ENCODE measurements around the gene DYSF.

DYSF gene

DNA sequence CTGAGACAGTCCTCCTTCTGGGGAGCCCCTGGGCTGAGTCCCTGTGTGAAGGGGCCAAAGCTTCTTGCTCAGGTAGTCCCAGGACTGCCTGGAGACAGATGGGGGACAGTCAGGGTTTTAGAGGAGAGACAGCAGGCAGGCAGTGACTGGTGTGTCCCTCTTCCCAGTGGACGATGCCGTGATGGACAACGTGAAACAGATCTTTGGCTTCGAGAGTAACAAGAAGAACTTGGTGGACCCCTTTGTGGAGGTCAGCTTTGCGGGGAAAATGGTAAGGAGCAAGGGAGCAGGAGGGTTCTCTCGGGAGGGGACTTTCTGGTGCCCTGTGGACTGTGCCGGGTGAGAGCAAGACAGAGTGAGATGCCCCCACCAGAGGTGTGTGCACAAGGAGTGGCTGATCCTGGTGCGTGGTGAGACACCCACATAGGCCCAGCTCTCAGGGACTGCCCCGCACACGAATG is 74.8 kb downstream of the DYSF start:
- Histone ChIP-seq H3K4me3 (ENCODE audit: low read depth, low read length) (no peak overlapping the region), H3K9ac (ENCODE audit: low read depth, low read length) (no peak overlapping the region), H3K4me1 (ENCODE audit: control insufficient read depth, insufficient read depth, low read length) (peaks cover 14% of the 10 kb centered on the region), H3K27me3 (ENCODE audit: control insufficient read depth, insufficient read depth, low read length) (no peaks in the 10 kb centered on the region), H3K9me3 (ENCODE audit: control insufficient read depth, insufficient read depth, low read length) (no peaks in the 10 kb centered on the region), H3K36me3 (ENCODE audit: control insufficient read depth, insufficient read depth, low read length) (no peaks in the 10 kb centered on the region)

DNA sequence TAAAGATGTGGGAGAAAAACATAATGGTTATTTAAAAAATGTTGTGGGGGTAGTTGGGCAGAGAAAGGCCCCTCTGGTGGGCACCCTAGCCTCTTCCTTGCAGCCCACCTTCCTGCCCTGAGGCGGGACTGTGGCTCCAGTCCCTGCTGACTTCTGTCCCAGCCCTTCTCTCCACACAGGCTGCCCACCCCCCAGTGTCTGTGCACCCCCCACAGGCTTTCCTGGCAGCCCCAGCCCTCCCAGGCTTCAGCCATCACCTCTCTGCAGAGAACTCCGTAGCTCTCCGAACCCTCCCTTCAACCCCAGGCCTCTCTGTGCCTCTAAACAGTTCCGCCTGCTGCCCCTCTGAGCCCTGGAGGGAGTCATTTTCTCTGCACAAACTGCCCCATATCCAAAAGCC is 75.4 kb downstream of the DYSF start:
- Histone ChIP-seq H3K9ac (ENCODE audit: low read depth, low read length) (no peak overlapping the region), H3K9me3 (ENCODE audit: control insufficient read depth, insufficient read depth, low read length) (no peaks in the 10 kb centered on the region), H3K36me3 (ENCODE audit: control insufficient read depth, insufficient read depth, low read length) (no peaks in the 10 kb centered on the region), H3K4me1 (ENCODE audit: control insufficient read depth, insufficient read depth, low read length) (peaks cover 14% of the 10 kb centered on the region), H3K27me3 (ENCODE audit: control insufficient read depth, insufficient read depth, low read length) (no peaks in the 10 kb centered on the region), H3K4me3 (ENCODE audit: low read depth, low read length) (no peak overlapping the region)

DNA sequence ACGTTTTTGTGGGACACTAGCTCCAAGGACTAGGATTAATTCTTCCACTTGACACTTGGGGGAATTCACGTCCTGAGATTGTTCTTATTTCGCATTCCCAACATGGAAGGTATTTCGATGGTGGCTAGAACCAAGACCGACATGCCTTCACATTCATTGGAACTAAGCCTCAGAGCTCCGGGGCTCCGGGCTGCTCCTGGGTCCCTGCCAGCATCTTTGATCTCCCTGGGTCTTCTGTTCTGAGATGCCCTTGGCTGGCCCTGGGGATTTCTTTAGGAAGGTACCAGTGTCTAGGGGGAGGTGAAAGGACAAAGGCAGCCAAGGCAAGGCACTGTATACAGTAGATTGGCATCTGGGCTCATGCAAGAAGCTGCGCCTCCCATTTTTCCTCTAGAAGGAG is 76.8 kb downstream of the DYSF start:
- Histone ChIP-seq H3K36me3 (ENCODE audit: control insufficient read depth, insufficient read depth, low read length) (no peaks in the 10 kb centered on the region), H3K27me3 (ENCODE audit: control insufficient read depth, insufficient read depth, low read length) (no peaks in the 10 kb centered on the region), H3K9me3 (ENCODE audit: control insufficient read depth, insufficient read depth, low read length) (no peaks in the 10 kb centered on the region), H3K4me1 (ENCODE audit: control insufficient read depth, insufficient read depth, low read length) (peaks cover 14% of the 10 kb centered on the region), H3K9ac (ENCODE audit: low read depth, low read length) (no peak overlapping the region), H3K4me3 (ENCODE audit: low read depth, low read length) (no peak overlapping the region)

DNA sequence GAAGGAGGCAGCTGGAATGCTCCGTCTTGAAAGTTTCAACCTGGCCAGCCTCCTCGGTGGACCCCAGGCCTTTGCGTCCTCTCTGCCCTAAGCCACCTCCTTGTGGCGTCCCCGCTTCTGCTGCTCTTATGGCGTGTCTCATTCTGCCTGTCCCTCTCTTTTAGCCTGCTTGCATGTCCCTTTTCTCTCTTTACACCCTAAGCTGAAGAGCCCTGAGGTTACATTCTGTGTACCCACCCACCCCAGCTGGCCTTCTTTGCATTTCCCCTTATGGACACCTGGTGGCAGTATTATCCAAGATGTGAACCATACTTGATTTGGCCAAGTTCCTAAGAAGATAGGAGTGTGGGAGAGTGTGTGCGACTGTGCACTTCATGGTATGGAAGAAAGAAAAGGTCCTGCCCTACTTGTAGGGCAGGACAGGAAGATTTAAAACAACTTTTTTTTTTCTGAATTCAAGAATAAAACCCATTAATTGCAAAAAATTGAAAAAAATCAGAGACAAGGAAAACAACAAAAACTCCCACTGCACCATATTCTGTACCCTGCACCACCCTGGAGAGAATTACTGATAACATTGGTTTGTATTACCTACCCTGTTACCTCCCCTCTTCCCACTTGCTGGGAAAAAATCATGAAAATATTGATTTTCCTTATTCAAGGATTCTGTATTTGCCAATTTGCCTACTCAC is 77.4 kb downstream of the DYSF start:
- H3K4me3 ChIP-seq (ENCODE audit: low read depth, low read length): no peak overlapping the region
- no peaks in the 10 kb centered on the region for H3K36me3 ChIP-seq (ENCODE audit: control insufficient read depth, insufficient read depth, low read length)
- H3K9me3 ChIP-seq (ENCODE audit: control insufficient read depth, insufficient read depth, low read length): no peaks in the 10 kb centered on the region
- H3K4me1 ChIP-seq (ENCODE audit: control insufficient read depth, insufficient read depth, low read length): peaks cover 14% of the 10 kb centered on the region
- H3K27me3 ChIP-seq (ENCODE audit: control insufficient read depth, insufficient read depth, low read length): no peaks in the 10 kb centered on the region
- no peak overlapping the region for H3K9ac ChIP-seq (ENCODE audit: low read depth, low read length)

DNA sequence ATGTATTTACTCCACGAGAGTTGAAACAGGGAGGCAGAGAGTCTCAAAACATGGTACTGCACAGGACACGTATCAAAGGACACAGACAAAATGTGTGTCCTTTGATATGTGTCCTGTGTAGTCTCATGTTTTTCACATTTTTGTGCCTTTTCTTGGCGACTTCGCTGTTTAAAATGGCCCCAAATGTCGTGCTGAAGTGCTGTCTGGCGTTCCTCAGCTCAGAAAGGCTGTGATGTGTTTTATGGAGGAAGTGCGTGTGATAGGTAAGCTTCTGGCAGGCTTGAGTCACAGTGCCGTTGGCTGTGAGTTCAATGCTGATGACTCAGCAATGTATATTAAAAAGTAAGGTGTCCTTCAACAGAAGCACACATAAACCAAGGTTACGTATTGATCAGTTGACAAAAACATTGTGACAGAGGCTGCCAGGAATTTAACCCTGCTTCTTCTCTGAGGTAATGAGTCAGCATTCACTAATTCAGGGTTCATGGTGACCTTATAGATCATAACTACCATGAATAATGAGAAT is 78.2 kb downstream of the DYSF start:
- H3K9ac ChIP-seq (ENCODE audit: low read depth, low read length): no peak overlapping the region
- no peaks in the 10 kb centered on the region for H3K27me3 ChIP-seq (ENCODE audit: control insufficient read depth, insufficient read depth, low read length)
- H3K36me3 ChIP-seq (ENCODE audit: control insufficient read depth, insufficient read depth, low read length): no peaks in the 10 kb centered on the region
- no peaks in the 10 kb centered on the region for H3K9me3 ChIP-seq (ENCODE audit: control insufficient read depth, insufficient read depth, low read length)
- no peak overlapping the region for H3K4me3 ChIP-seq (ENCODE audit: low read depth, low read length)
- peaks cover 12% of the 10 kb centered on the region for H3K4me1 ChIP-seq (ENCODE audit: control insufficient read depth, insufficient read depth, low read length)

DNA sequence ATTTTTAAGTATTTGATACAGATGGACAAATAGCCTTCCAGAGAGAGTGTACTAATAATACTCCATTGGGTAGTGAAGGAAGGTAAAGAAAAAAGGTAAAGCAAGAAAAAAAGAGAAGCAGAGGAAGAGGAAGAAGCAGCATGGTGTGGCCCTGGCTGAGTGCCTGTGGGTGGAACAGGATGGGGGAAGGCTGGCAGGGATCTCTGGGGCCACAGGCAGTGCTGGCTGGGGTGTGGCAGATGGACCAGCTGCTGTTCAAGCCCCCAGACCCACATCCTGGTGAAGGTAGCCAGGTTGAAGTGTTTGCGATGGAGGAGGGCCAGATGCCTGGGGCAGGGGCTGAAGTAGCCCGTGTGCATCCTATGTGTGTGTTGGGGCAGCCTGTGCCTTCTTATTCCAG is 79.0 kb downstream of the DYSF start:
- Histone ChIP-seq H3K9me3 (ENCODE audit: control insufficient read depth, insufficient read depth, low read length) (no peaks in the 10 kb centered on the region), H3K27me3 (ENCODE audit: control insufficient read depth, insufficient read depth, low read length) (no peaks in the 10 kb centered on the region), H3K4me3 (ENCODE audit: low read depth, low read length) (no peak overlapping the region), H3K36me3 (ENCODE audit: control insufficient read depth, insufficient read depth, low read length) (no peaks in the 10 kb centered on the region), H3K9ac (ENCODE audit: low read depth, low read length) (no peak overlapping the region), H3K4me1 (ENCODE audit: control insufficient read depth, insufficient read depth, low read length) (peaks cover 6% of the 10 kb centered on the region)

DNA sequence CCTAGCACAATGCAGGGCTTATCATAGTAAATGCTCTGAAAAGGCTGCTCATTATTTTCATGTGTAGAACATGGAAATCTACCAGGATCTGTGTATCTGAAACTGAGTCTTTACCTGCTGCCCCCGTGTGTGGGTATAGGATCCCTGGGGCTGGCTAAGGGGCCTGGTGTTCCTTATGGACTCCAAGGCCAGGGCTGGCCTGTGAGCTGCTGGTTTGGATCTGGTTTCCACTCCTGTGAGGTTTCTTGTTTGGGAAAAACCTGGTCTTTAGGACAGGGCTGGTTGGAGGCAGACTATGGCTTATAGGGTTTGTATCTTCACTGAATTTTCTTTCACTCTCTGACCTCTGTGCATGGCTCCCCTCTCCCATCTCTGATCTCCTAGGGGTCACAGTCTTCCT is 80.8 kb downstream of the DYSF start:
- H3K4me3 ChIP-seq (ENCODE audit: low read depth, low read length): no peak overlapping the region
- no peaks in the 10 kb centered on the region for H3K27me3 ChIP-seq (ENCODE audit: control insufficient read depth, insufficient read depth, low read length)
- H3K36me3 ChIP-seq (ENCODE audit: control insufficient read depth, insufficient read depth, low read length): no peaks in the 10 kb centered on the region
- H3K9me3 ChIP-seq (ENCODE audit: control insufficient read depth, insufficient read depth, low read length): no peaks in the 10 kb centered on the region
- no peaks in the 10 kb centered on the region for H3K4me1 ChIP-seq (ENCODE audit: control insufficient read depth, insufficient read depth, low read length)
- H3K9ac ChIP-seq (ENCODE audit: low read depth, low read length): no peak overlapping the region

DNA sequence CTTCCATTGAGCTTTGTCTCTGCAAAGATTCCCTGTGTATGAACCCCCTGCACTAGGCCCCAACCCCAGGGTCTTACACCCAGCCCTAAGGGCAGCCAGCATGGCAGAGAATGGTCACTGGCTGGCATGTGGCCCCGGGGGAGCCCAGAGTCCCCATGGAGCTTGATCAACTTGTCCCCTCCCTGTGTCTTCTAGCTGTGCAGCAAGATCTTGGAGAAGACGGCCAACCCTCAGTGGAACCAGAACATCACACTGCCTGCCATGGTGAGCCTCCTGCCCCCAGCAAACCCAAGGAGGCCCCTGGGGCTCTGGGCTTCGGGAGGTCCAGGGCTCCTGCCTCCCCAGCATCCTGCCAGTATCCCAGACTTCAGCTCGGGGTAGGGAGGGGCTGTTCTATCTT is 81.5 kb downstream of the DYSF start:
- Histone ChIP-seq H3K36me3 (ENCODE audit: control insufficient read depth, insufficient read depth, low read length) (no peaks in the 10 kb centered on the region), H3K27me3 (ENCODE audit: control insufficient read depth, insufficient read depth, low read length) (no peaks in the 10 kb centered on the region), H3K9ac (ENCODE audit: low read depth, low read length) (no peak overlapping the region), H3K9me3 (ENCODE audit: control insufficient read depth, insufficient read depth, low read length) (no peaks in the 10 kb centered on the region), H3K4me1 (ENCODE audit: control insufficient read depth, insufficient read depth, low read length) (no peaks in the 10 kb centered on the region), H3K4me3 (ENCODE audit: low read depth, low read length) (no peak overlapping the region)

DNA sequence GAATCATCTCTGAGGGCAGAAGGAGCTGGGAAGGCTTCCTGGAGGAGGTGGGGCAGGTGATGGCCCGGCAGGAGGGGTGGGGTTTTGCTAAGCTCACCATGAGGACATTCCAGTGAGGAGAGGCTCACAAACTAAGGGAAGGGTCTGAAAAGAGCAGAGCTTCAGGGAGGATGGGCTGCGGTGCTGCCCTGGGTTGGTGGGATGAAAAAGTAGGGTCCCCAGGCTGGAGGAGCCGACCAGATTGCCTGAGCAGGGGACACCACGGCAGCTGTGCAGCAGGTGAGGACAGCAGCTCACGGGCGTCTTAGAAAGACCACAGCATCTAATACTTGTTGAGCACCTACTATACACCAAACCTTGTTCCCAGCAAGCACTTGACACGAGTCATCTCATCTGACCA is 82.2 kb downstream of the DYSF start:
- Histone ChIP-seq H3K27me3 (ENCODE audit: control insufficient read depth, insufficient read depth, low read length) (no peaks in the 10 kb centered on the region), H3K4me1 (ENCODE audit: control insufficient read depth, insufficient read depth, low read length) (no peaks in the 10 kb centered on the region), H3K4me3 (ENCODE audit: low read depth, low read length) (no peak overlapping the region), H3K9me3 (ENCODE audit: control insufficient read depth, insufficient read depth, low read length) (no peaks in the 10 kb centered on the region), H3K36me3 (ENCODE audit: control insufficient read depth, insufficient read depth, low read length) (no peaks in the 10 kb centered on the region), H3K9ac (ENCODE audit: low read depth, low read length) (no peak overlapping the region)

DNA sequence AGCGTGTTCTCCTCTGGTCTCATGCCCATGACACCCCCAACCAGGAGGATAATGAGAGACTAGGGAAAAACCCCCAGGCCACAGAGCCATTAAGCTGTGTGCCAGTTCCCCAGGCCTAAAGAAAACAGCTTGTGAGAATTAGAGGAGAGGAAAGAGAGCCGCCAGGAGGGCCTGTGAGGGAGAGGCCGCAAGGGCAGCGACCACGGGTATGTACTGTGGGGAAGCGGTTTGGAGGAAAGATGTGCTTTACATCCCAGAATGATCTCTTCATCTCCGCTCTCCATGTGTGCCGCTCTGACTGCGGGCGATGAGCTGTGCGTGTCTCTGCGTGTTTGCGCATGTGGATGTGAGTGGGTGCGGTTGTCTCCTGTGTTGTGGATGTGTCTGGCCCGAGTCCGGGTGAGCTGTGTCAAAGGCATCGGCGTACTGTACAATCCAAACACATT is 82.9 kb downstream of the DYSF start:
- H3K4me3 ChIP-seq (ENCODE audit: low read depth, low read length): no peak overlapping the region
- no peaks in the 10 kb centered on the region for H3K27me3 ChIP-seq (ENCODE audit: control insufficient read depth, insufficient read depth, low read length)
- no peaks in the 10 kb centered on the region for H3K36me3 ChIP-seq (ENCODE audit: control insufficient read depth, insufficient read depth, low read length)
- H3K4me1 ChIP-seq (ENCODE audit: control insufficient read depth, insufficient read depth, low read length): no peaks in the 10 kb centered on the region
- no peaks in the 10 kb centered on the region for H3K9me3 ChIP-seq (ENCODE audit: control insufficient read depth, insufficient read depth, low read length)
- H3K9ac ChIP-seq (ENCODE audit: low read depth, low read length): no peak overlapping the region

DNA sequence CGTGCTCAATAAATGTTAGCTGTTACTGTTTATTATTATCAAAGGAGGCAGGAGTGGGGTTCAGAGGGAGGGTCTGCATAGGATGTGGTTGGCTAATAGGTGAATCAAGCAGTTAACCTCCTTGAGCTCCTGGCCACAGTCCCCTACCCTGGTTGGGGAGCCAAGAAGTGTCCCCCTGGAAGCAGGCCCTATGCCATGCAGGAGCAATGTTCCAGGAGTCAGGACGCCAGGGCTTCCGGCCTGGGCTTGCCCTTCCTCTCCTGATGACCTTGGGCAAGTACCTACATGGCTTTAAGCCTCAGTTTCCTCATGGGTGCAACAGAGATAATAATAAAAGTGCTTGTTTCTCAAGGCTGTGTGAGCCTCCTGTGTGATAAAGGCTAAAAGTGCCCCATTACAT is 84.9 kb downstream of the DYSF start:
- H3K36me3 ChIP-seq (ENCODE audit: control insufficient read depth, insufficient read depth, low read length): no peaks in the 10 kb centered on the region
- H3K4me3 ChIP-seq (ENCODE audit: low read depth, low read length): no peak overlapping the region
- no peak overlapping the region for H3K9ac ChIP-seq (ENCODE audit: low read depth, low read length)
- H3K9me3 ChIP-seq (ENCODE audit: control insufficient read depth, insufficient read depth, low read length): no peaks in the 10 kb centered on the region
- no peaks in the 10 kb centered on the region for H3K4me1 ChIP-seq (ENCODE audit: control insufficient read depth, insufficient read depth, low read length)
- H3K27me3 ChIP-seq (ENCODE audit: control insufficient read depth, insufficient read depth, low read length): no peaks in the 10 kb centered on the region

DNA sequence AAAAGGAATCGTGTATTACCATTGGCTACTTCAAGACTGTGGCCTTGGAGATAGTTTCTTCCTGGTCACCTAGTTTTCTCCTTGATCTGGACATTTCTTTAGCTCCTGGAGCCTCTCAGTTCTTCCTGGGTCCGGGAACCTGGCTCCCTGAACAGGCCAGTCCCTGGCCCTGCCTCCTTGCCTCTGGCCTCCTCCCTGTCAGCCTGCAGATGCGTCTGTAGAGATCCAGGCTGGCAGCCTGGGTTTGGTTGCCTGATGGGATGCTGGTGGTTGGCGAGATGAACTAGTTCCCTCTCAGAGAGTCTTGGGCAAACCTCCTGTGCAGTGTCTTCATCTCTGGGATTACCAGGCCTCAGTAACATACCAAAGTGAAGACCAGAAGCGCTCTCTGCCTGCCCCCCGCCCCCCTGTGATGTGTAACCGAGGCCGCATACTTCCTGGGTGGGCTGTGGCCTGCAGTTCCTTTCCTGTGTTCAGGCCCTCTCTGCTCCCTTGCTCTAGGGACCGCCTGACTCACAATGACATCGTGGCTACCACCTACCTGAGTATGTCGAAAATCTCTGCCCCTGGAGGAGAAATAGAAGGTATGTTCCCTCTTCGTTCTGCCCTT is 85.4 kb downstream of the DYSF start:
- no peaks in the 10 kb centered on the region for H3K27me3 ChIP-seq (ENCODE audit: control insufficient read depth, insufficient read depth, low read length)
- H3K4me3 ChIP-seq (ENCODE audit: low read depth, low read length): no peak overlapping the region
- H3K9me3 ChIP-seq (ENCODE audit: control insufficient read depth, insufficient read depth, low read length): no peaks in the 10 kb centered on the region
- no peak overlapping the region for H3K9ac ChIP-seq (ENCODE audit: low read depth, low read length)
- no peaks in the 10 kb centered on the region for H3K4me1 ChIP-seq (ENCODE audit: control insufficient read depth, insufficient read depth, low read length)
- no peaks in the 10 kb centered on the region for H3K36me3 ChIP-seq (ENCODE audit: control insufficient read depth, insufficient read depth, low read length)
